ENCODE results near the gene TIAM2. TPM values are rescaled to one million over a fixed set of nuclear protein-coding genes. Genes with fewer than 3 reads are reported as not detected.

Gene TIAM2
- total and polyA plus RNA-seq, 10 of the 15 experiments (the other 5 are each of a cell fraction or from before 2014, with no cell fraction given): 1.1 to 10.5 (median 2.3) TPM

GRCh38 chr6:155181498-155181897 lies 186.4 kb downstream of the TIAM2 start (continued):
- TF ChIP-seq USF1 (IDR thresholded peaks at IDR 0.05; ENCODE audit: borderline replicate concordance, extremely low read length, insufficient read depth, low read depth, low read length) (no peak), SREBF1 (IDR thresholded peaks at IDR 0.05; ENCODE audit: low read length) (no peak), IKZF2 (IDR thresholded peaks at IDR 0.05) (peak in 1 of 2 experiments; percentile 19; a peak in 1 of 4 replicates), PAX5 (IDR thresholded peaks at IDR 0.05; ENCODE audit: borderline replicate concordance, low read depth, low read length) (no peak), STAT1 (conservative IDR thresholded peaks at IDR 0.05) (no peak), SMAD5 (IDR thresholded peaks at IDR 0.05; ENCODE audit: low read depth) (no peak), POLR2AphosphoS5 (IDR thresholded peaks at IDR 0.05; ENCODE audit: low read length) (no peak), ZBTB33 (IDR thresholded peaks at IDR 0.05) (no peak), NFYA (IDR thresholded peaks at IDR 0.05; ENCODE audit: borderline replicate concordance, low read depth, low read length) (no peak), NRF1 (conservative IDR thresholded peaks at IDR 0.05; ENCODE audit: low read depth, low read length) (no peak), SIN3A (IDR thresholded peaks at IDR 0.05; ENCODE audit: low read depth, low read length) (no peak), EED (IDR thresholded peaks at IDR 0.05; ENCODE audit: low read depth) (no peak), MYC (IDR thresholded peaks at IDR 0.05; ENCODE audit: insufficient read depth, insufficient read length, insufficient replicate concordance, low read length, severe bottlenecking) (no peak), MXI1 (IDR thresholded peaks at IDR 0.05; ENCODE audit: low read depth, low read length) (peak; percentile 71; the same call in 1 of the 2 replicates), ETV6 (conservative IDR thresholded peaks at IDR 0.05 in 1 of 2, IDR thresholded peaks at IDR 0.05 in 1 of 2; ENCODE audit: borderline replicate concordance in 1 of 2, low read depth in 1 of 2) (no peak), CBX5 (IDR thresholded peaks at IDR 0.05; ENCODE audit: low read depth) (0 out of 2 replicates have a peak, but pooled peaks have one; percentile 7), MEF2B (IDR thresholded peaks at IDR 0.05; ENCODE audit: partially characterized antibody, poor library complexity, severe bottlenecking) (peak; percentile 80), KLF5 (IDR thresholded peaks at IDR 0.05; ENCODE audit: partially characterized antibody) (no peak), FOS (IDR thresholded peaks at IDR 0.05; ENCODE audit: borderline replicate concordance, extremely low read depth, insufficient read length) (no peak), ZBED1 (IDR thresholded peaks at IDR 0.05; ENCODE audit: borderline replicate concordance) (peak; percentile 43; the same call in 1 of the 2 replicates), ZNF207 (IDR thresholded peaks at IDR 0.05; ENCODE audit: borderline replicate concordance) (no peak), REST (IDR thresholded peaks at IDR 0.05; ENCODE audit: low read depth, low read length) (no peak), ZNF274 (IDR thresholded peaks at IDR 0.05; ENCODE audit: insufficient read depth, insufficient read length) (no peak), FOXK2 (IDR thresholded peaks at IDR 0.05) (no peak), ZNF622 (IDR thresholded peaks at IDR 0.05) (no peak), TAF1 (IDR thresholded peaks at IDR 0.05; ENCODE audit: borderline replicate concordance, low read depth, low read length) (no peak), GABPA (IDR thresholded peaks at IDR 0.05; ENCODE audit: low read depth) (no peak)

Measured in GM12878 (cell line).